ENCODE results near the gene CHN2.

CHN2 gene

GRCh38 chr7:29463504-29464158 lies 269.1 kb downstream of the CHN2 start:
- DNase-seq (ENCODE audit: low read depth in 4 of 4, low spot score in 1 of 4): no peak

- DNase-seq (ENCODE audit: low read depth in 4 of 4, low spot score in 1 of 4): no peak
Measured at GRCh38 chr7:29464753-29465152, 270.2 kb downstream of the CHN2 start.

- no peak for DNase-seq (ENCODE audit: low read depth in 4 of 4, low spot score in 1 of 4)
Measured at GRCh38 chr7:29467193-29467926, 272.8 kb downstream of the CHN2 start.

GRCh38 chr7:29468196-29468595 lies 273.6 kb downstream of the CHN2 start:
- DNase-seq (ENCODE audit: low read depth in 4 of 4, low spot score in 1 of 4): no peak

GRCh38 chr7:29469281-29469680 lies 274.7 kb downstream of the CHN2 start:
- DNase-seq (ENCODE audit: low read depth in 4 of 4, low spot score in 1 of 4): no peak

- no peak for DNase-seq (ENCODE audit: low read depth in 4 of 4, low spot score in 1 of 4)
Measured at GRCh38 chr7:29469976-29470557, 275.5 kb downstream of the CHN2 start.

- no peak for DNase-seq (ENCODE audit: low read depth in 4 of 4, low spot score in 1 of 4)
Measured at GRCh38 chr7:29471444-29472138, 277.0 kb downstream of the CHN2 start.

GRCh38 chr7:29476916-29477315 lies 282.3 kb downstream of the CHN2 start:
- no peak for DNase-seq (ENCODE audit: low read depth in 4 of 4, low spot score in 1 of 4)

GRCh38 chr7:29478226-29478625 lies 283.7 kb downstream of the CHN2 start:
- DNase-seq (ENCODE audit: low read depth in 4 of 4, low spot score in 1 of 4): no peak

GRCh38 chr7:29478687-29479240 lies 284.2 kb downstream of the CHN2 start:
- no peak for DNase-seq (ENCODE audit: low read depth in 4 of 4, low spot score in 1 of 4)

GRCh38 chr7:29479301-29480200 lies 285.0 kb downstream of the CHN2 start:
- DNase-seq (ENCODE audit: low read depth in 4 of 4, low spot score in 1 of 4): no peak

GRCh38 chr7:29480451-29480850 lies 285.9 kb downstream of the CHN2 start:
- no peak for DNase-seq (ENCODE audit: low read depth in 4 of 4, low spot score in 1 of 4)

GRCh38 chr7:29480934-29481651 lies 286.5 kb downstream of the CHN2 start:
- DNase-seq (ENCODE audit: low read depth in 4 of 4, low spot score in 1 of 4): no peak

GRCh38 chr7:29482056-29482455 lies 287.5 kb downstream of the CHN2 start:
- no peak for DNase-seq (ENCODE audit: low read depth in 4 of 4, low spot score in 1 of 4)

- no peak for DNase-seq (ENCODE audit: low read depth in 4 of 4, low spot score in 1 of 4)
Measured at GRCh38 chr7:29483219-29484104, 288.9 kb downstream of the CHN2 start.

- no peak for DNase-seq (ENCODE audit: low read depth in 4 of 4, low spot score in 1 of 4)
Measured at GRCh38 chr7:29484280-29484679, 289.7 kb downstream of the CHN2 start.

- no peak for DNase-seq (ENCODE audit: low read depth in 4 of 4, low spot score in 1 of 4)
Measured at GRCh38 chr7:29485339-29486190, 291.0 kb downstream of the CHN2 start.

GRCh38 chr7:29486191-29486700 lies 291.7 kb downstream of the CHN2 start:
- DNase-seq (ENCODE audit: low read depth in 4 of 4, low spot score in 1 of 4): no peak

Data from stimulated activated CD4-positive, alpha-beta T cell treated with anti-CD3 and anti-CD28 coated beads, Interleukin-1b, Interleukin-23, amount 100 ng/mL, for 24 hours (primary cell).